Embryonic facial prominence (tissue), 1 donor: Measurements from ENCODE around the gene CACNA2D2.

Experiments
- DNase-seq: peaks from one replicate; pipeline ENCODE4 v3.0.0-alpha.2; 2016; ENCODE audit errors: extremely low spot score

The CACNA2D2 gene

GRCh38 chr3:50347187-50347813, 156.1 kb downstream of the CACNA2D2 start:
- DNase-seq = peak; percentile 42

GRCh38 chr3:50345586-50346234, 157.7 kb downstream of the CACNA2D2 start, which contains the start of gene ZMYND10:
TSS of gene ZMYND10 (minus strand) at chr3:50345732. CDS start at chr3:50345579, 153 bp downstream.
- no peak for DNase-seq

- no peak for DNase-seq
Observed at GRCh38 chr3:50345008-50345407, 158.4 kb downstream of the CACNA2D2 start.

- no peak for DNase-seq
Observed at GRCh38 chr3:50342813-50343633, 160.4 kb downstream of the CACNA2D2 start.

- DNase-seq = no peak
Observed at GRCh38 chr3:50341996-50342650, 161.3 kb downstream of the CACNA2D2 start.

- DNase-seq = no peak
Observed at GRCh38 chr3:50341537-50341936, 161.9 kb downstream of the CACNA2D2 start.

- no peak for DNase-seq
Observed at GRCh38 chr3:50340448-50341329, 162.7 kb downstream of the CACNA2D2 start, which contains the start of gene RASSF1. TSS of gene RASSF1 (minus strand) at chr3:50340836. CDS start at chr3:50340805, 31 bp downstream.

GRCh38 chr3:50340147-50340447, 163.3 kb downstream of the CACNA2D2 start:
- no peak for DNase-seq

GRCh38 chr3:50339485-50340146, 163.8 kb downstream of the CACNA2D2 start:
- DNase-seq = no peak

GRCh38 chr3:50338965-50339364, 164.5 kb downstream of the CACNA2D2 start:
- DNase-seq = no peak

- DNase-seq = peak; percentile 96
Observed at GRCh38 chr3:50337175-50337861, 166.1 kb downstream of the CACNA2D2 start.

GRCh38 chr3:50336452-50337174, 166.8 kb downstream of the CACNA2D2 start:
- no peak for DNase-seq

- no peak for DNase-seq
Observed at GRCh38 chr3:50334339-50335075, 168.9 kb downstream of the CACNA2D2 start.

GRCh38 chr3:50333744-50334328, 169.6 kb downstream of the CACNA2D2 start:
- DNase-seq = no peak

- no peak for DNase-seq
Observed at GRCh38 chr3:50331364-50331907, 172.0 kb downstream of the CACNA2D2 start.

GRCh38 chr3:50330330-50330729, 173.1 kb downstream of the CACNA2D2 start:
- no peak for DNase-seq

- DNase-seq = peak; percentile 87
Observed at GRCh38 chr3:50327943-50328691, 175.3 kb downstream of the CACNA2D2 start, which contains the start of gene TUSC2. TSS of gene TUSC2 (minus strand) at chr3:50328223. CDS start at chr3:50328099, 124 bp downstream.
